Thyroid gland (tissue), 4 donors: ENCODE measurements around the gene ELFN2.

Experiments
- POLR2A ChIP-seq, 2 donors: fragments of 450-650 bp; IDR thresholded peaks; one replicate each; pipeline ENCODE4 v1.6.1; 2017; ENCODE audit warnings: antibody characterized with exemption in 2 of 2, mild to moderate bottlenecking in 2 of 2, moderate library complexity in 1 of 2
- TF ChIP-seq, protein P1 (sequence below), 6 experiments: fragments of 200-600 bp in 3 of 6; fragments of 450-650 bp in 3 of 6; sonication (generic) in 3 of 6; IDR thresholded peaks; one replicate each; pipeline ENCODE4 v1.5.1; 2016 to 2019; ENCODE audit warnings: antibody characterized with exemption in 6 of 6, mild to moderate bottlenecking in 2 of 6, inconsistent platforms in 1 of 6, moderate library complexity in 1 of 6

- TF ChIP-seq, protein P1, sequence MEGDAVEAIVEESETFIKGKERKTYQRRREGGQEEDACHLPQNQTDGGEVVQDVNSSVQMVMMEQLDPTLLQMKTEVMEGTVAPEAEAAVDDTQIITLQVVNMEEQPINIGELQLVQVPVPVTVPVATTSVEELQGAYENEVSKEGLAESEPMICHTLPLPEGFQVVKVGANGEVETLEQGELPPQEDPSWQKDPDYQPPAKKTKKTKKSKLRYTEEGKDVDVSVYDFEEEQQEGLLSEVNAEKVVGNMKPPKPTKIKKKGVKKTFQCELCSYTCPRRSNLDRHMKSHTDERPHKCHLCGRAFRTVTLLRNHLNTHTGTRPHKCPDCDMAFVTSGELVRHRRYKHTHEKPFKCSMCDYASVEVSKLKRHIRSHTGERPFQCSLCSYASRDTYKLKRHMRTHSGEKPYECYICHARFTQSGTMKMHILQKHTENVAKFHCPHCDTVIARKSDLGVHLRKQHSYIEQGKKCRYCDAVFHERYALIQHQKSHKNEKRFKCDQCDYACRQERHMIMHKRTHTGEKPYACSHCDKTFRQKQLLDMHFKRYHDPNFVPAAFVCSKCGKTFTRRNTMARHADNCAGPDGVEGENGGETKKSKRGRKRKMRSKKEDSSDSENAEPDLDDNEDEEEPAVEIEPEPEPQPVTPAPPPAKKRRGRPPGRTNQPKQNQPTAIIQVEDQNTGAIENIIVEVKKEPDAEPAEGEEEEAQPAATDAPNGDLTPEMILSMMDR (IDR thresholded peaks at IDR 0.05) = no peak
- TF ChIP-seq POLR2A (IDR thresholded peaks at IDR 0.05) = no peak
Measured at GRCh38 chr22:37378642-37379058, 48.6 kb downstream of the ELFN2 start.
